Parathyroid adenoma (tissue), 2 donors: ENCODE results near the gene DYNLL1.

Experiments
- H2AFZ ChIP-seq: fragments of 300-600 bp; sonication (generic); one replicate; pipeline ENCODE4 v1.7.0; 2017; ENCODE audit warnings: antibody characterized with exemption, mild to moderate bottlenecking
- H3K27ac ChIP-seq: fragments of 300-600 bp; sonication (generic); one replicate; pipeline ENCODE4 v1.7.0; 2017
- H3K27me3 ChIP-seq: fragments of 300-600 bp; sonication (generic); one replicate; pipeline ENCODE4 v1.7.0; 2017; ENCODE audit warnings: low read length; ENCODE audit not compliant: control insufficient read depth, insufficient read depth
- H3K36me3 ChIP-seq: fragments of 300-600 bp; sonication (generic); one replicate; pipeline ENCODE4 v1.7.0; 2017; ENCODE audit warnings: low read length; ENCODE audit not compliant: control insufficient read depth, insufficient read depth
- H3K4me1 ChIP-seq: fragments of 300-600 bp; sonication (generic); one replicate; pipeline ENCODE4 v1.7.0; 2017; ENCODE audit warnings: control low read depth
- H3K4me2 ChIP-seq: fragments of 300-600 bp; sonication (generic); one replicate; pipeline ENCODE4 v1.7.0; 2017; ENCODE audit warnings: low read length
- H3K4me3 ChIP-seq: fragments of 300-600 bp; sonication (generic); one replicate; pipeline ENCODE4 v1.7.0; 2017; ENCODE audit warnings: low read depth, low read length
- H3K79me2 ChIP-seq: fragments of 300-600 bp; sonication (generic); one replicate; pipeline ENCODE4 v1.7.0; 2017; ENCODE audit warnings: control low read depth
- H3K9ac ChIP-seq: fragments of 300-600 bp; sonication (generic); one replicate; pipeline ENCODE4 v1.7.0; 2017; ENCODE audit warnings: mild to moderate bottlenecking
- H3K9me3 ChIP-seq: fragments of 300-600 bp; sonication (generic); one replicate; pipeline ENCODE4 v1.7.0; 2017; ENCODE audit warnings: low read length; ENCODE audit not compliant: control insufficient read depth
- TF ChIP-seq, protein P1 (sequence below): fragments of 300-600 bp; sonication (generic); IDR thresholded peaks from one replicate; pipeline ENCODE4 v1.7.0; 2017; ENCODE audit warnings: antibody characterized with exemption, mild to moderate bottlenecking
- donor health status: primary hyperparathyroidism.

The DYNLL1 gene

DNA sequence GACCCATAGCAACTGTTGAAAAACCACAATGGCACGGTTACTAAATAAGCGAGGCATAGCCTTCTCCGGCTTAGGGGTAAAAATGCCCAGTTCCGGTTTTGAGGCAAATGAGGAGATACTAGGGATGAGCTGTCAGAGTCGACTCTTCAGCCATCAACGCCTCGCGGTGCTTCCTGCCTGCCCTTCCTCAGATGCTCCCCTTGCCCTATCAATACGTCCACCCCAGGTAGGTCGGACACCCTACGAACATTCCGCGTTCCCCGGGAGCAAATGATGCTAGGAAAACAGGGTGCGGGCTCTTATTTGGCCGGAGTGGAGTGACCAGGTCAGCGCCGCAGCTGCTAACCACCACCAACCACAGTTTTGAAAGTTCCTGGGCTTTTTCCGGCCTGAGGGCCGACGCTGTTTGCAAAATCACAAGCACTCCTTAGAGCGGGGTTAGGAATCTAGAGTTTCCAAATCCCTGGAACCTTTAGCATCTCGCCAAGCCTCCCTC, 27.5 kb upstream of the DYNLL1 start:
- Histone ChIP-seq H3K4me1 (peaks cover 3% of the 10 kb centered on the region), H3K4me3 (peak overlapping the region; percentile 84), H3K27ac (peak overlapping the region; percentile 86), H3K9ac (peak overlapping the region; percentile 47), H3K79me2 (peaks cover 31% of the 10 kb centered on the region), H3K27me3 (no peaks in the 10 kb centered on the region), H3K4me2 (peak overlapping the region; percentile 99), H3K36me3 (no peaks in the 10 kb centered on the region), H2AFZ (peak overlapping the region; percentile 68), H3K9me3 (no peaks in the 10 kb centered on the region)
- TF ChIP-seq, protein P1, sequence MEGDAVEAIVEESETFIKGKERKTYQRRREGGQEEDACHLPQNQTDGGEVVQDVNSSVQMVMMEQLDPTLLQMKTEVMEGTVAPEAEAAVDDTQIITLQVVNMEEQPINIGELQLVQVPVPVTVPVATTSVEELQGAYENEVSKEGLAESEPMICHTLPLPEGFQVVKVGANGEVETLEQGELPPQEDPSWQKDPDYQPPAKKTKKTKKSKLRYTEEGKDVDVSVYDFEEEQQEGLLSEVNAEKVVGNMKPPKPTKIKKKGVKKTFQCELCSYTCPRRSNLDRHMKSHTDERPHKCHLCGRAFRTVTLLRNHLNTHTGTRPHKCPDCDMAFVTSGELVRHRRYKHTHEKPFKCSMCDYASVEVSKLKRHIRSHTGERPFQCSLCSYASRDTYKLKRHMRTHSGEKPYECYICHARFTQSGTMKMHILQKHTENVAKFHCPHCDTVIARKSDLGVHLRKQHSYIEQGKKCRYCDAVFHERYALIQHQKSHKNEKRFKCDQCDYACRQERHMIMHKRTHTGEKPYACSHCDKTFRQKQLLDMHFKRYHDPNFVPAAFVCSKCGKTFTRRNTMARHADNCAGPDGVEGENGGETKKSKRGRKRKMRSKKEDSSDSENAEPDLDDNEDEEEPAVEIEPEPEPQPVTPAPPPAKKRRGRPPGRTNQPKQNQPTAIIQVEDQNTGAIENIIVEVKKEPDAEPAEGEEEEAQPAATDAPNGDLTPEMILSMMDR: no peak

DNA sequence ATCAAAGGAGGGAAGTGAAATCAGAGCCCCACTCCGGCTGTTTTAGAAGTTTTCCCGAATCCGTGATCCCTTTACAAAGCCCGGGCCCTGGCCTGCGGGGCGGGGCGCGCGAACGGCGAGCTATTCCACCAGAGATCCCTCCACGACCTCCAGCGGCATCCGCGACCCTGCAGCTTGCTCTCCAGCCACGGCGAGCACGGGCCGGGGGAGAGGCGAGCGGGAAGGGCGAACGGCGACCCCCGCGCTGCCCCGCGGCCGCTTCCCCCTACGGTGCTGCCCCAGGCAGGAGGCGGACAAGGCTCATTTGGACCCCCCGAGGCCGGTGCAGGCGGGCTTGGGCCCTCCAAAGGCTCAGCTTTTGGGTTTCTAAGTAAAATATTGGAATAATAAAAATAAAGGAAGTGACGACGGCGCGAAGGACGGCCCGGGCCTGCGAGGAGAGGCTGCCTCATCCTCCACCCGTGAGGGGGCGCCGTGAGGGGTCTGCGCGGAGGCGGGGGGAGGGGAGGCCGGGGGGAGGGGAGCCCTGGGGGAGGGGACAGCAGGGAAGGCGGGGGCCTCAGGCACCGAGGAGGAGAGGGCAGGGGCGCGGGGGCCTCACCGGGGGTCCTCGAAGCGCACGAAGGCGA, 27.0 kb upstream of the DYNLL1 start:
- Histone ChIP-seq H3K36me3 (no peaks in the 10 kb centered on the region), H3K4me1 (peaks cover 3% of the 10 kb centered on the region), H3K79me2 (peaks cover 31% of the 10 kb centered on the region), H3K27ac (peak overlapping the region; percentile 86), H2AFZ (peak overlapping the region; percentile 68), H3K27me3 (no peaks in the 10 kb centered on the region), H3K4me3 (peak overlapping the region; percentile 84), H3K4me2 (peak overlapping the region; percentile 99), H3K9me3 (no peaks in the 10 kb centered on the region), H3K9ac (peak overlapping the region; percentile 47)
- TF ChIP-seq, protein P1: no peak

DNA sequence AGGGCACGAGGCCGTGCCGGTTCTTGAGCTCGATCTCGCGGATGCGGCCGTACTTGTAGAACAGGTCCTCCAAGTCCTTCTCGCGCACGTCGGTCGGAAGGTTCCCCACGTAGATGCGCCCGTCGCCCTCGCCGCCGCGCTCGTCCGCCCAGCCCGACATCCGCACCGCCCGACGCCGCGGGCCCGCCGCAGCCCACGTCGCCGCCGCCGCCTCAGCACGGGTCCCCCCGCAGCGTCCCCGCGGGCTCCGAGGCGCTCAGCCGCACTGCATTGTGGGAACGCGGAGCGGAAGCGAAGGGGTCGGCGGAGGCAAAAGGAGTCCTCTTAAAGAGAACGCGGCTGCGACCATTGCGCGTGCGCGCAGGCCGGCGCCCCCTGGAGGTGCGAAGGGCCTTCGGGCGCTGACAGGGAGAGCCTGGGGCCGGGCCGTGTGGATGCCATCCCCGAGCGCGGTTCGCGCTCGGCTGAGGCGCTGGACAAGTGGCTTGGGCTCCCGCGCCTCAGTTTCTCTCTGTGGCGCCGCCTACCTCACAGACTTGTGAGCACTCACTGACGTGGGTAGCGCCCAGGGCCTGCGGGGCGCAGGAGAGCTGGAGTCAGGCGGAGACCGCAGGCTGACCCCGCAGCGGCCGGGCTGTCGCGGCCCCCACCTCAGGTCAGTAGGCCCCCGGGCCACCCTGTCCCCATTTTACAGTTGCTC, 26.3 kb upstream of the DYNLL1 start, which contains the start of gene SRSF9:
SRSF9 (minus strand) TSS at position 299 of the 700 bp plus-strand sequence; CDS start at position 160, 139 bp downstream.
- peak within 1 kb of the TSS; percentile 84 for H3K4me3 ChIP-seq
- peak within 1 kb of the TSS; percentile 98 for H2AFZ ChIP-seq
- H3K27ac ChIP-seq: peak within 1 kb of the TSS; percentile 86
- H3K27me3 ChIP-seq: no peaks in the 10 kb centered on the region
- no peaks in the 10 kb centered on the region for H3K9me3 ChIP-seq
- peaks cover 31% of the 10 kb centered on the region for H3K79me2 ChIP-seq
- H3K4me1 ChIP-seq: peaks cover 3% of the 10 kb centered on the region
- TF ChIP-seq, protein P1: peak; percentile 96
- H3K36me3 ChIP-seq: no peaks in the 10 kb centered on the region
- H3K4me2 ChIP-seq: peak within 1 kb of the TSS; percentile 99
- peak within 1 kb of the TSS; percentile 64 for H3K9ac ChIP-seq

DNA sequence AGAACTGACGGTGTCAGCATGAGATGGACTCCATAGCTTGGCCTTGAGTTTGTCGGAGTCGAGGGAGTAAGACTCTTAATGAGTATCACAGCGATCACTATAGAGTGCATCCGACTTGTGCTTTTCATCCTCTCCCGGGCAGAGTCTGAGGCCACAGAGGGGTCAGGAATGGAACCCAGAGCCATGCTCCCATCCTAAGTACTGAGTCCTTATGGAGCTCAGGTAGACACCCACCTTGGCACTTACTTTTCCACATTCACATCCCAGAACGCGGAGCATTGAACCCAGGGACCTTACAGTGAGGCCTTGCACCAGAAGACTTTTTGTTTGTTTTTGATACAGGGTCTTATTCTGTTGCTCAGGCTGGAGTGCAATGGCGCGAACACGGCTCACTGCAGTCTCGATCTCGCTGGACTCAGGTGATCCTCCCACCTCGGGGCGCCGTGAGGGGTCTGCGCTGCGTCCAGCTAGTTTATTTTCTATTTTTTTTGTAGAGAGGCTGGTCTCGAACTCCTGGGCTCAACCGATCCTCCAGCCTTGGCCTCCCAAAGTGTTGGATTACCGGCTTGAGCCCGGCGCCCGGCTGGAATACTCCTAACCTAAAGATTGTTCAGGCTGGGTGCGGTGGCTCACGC, 25.6 kb upstream of the DYNLL1 start:
- Histone ChIP-seq H3K4me3 (peak overlapping the region; percentile 84), H3K27me3 (no peaks in the 10 kb centered on the region), H2AFZ (peak overlapping the region; percentile 98), H3K4me1 (peaks cover 3% of the 10 kb centered on the region), H3K9ac (peak overlapping the region; percentile 64), H3K4me2 (peak overlapping the region; percentile 99), H3K36me3 (no peaks in the 10 kb centered on the region), H3K27ac (peak overlapping the region; percentile 86), H3K79me2 (peaks cover 28% of the 10 kb centered on the region), H3K9me3 (no peaks in the 10 kb centered on the region)
- TF ChIP-seq, protein P1: no peak
